Effector CD4-positive, alpha-beta T cell (primary cell): ENCODE measurements around the gene REXO1.

Experiments
- DNase-seq: peaks from one replicate; pipeline ENCODE4 v3.0.0-alpha.2; 2020

The REXO1 gene

GRCh38 chr19:1766800-1767352 lies 81.4 kb downstream of the REXO1 start:
- no peak for DNase-seq

- no peak for DNase-seq
Measured at GRCh38 chr19:1765904-1766799, 82.1 kb downstream of the REXO1 start.
